Measurements from ENCODE around the gene TNP2. TPM values are rescaled to one million over a fixed set of nuclear protein-coding genes. Genes with fewer than 3 reads are reported as not detected.

TNP2 gene
- total and polyA plus RNA-seq, 2 experiments from 2014 or later = not detected

DNA sequence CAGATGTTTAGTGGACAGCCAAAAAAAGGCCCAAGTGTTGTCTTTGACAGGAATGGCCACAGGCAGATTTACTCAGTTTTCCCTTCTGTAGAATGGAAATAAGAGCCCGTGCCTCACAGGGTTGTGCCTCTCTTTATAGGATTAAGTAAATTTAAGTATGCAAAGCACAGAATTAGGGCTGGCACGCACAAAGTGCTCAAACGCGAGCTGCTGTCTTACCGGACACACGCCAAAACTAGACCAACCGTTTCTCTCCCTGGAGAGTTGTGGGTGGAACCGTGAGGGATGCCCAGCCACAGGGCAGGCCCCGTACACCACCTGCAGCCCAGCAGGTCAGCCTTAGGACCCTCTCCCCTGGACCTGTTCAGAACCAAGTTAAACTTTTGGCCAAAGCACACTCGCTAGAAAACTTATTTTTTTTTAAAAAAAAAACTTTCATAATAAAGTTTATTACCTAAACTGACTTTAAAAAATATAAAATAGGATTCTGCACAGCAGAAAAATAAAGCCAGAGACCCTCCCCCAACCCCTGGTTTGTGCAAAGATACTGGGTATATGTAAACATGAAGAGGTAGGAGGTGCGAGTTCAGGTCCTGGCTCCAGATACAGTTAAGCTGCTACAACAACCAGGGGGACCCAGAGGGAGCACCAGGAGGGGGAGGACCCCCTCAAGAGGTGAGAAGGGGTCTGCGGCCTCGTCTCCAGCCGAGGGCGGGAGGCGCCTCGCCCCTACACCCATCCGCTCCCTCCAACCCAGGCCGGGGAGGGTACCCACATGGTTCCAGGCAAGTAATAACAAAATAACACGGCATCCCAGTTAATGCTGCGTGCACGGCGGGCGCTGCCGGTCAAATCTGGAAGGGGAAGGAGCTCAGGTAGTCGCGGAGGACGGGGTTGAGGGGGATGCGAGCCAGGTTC is 14.9 kb downstream of the TNP2 start:
- Histone ChIP-seq H3K36me3 (no peaks in the 10 kb centered on the region), H3K4me1 (ENCODE audit: low read depth) (no peaks in the 10 kb centered on the region), H3K9me3 (ENCODE audit: low read depth) (no peaks in the 10 kb centered on the region), H3K27me3 (no peaks in the 10 kb centered on the region), H3K27ac (no peak overlapping the region), H3K4me3 (peak overlapping the region; percentile 81)
- TF ChIP-seq, protein P1, sequence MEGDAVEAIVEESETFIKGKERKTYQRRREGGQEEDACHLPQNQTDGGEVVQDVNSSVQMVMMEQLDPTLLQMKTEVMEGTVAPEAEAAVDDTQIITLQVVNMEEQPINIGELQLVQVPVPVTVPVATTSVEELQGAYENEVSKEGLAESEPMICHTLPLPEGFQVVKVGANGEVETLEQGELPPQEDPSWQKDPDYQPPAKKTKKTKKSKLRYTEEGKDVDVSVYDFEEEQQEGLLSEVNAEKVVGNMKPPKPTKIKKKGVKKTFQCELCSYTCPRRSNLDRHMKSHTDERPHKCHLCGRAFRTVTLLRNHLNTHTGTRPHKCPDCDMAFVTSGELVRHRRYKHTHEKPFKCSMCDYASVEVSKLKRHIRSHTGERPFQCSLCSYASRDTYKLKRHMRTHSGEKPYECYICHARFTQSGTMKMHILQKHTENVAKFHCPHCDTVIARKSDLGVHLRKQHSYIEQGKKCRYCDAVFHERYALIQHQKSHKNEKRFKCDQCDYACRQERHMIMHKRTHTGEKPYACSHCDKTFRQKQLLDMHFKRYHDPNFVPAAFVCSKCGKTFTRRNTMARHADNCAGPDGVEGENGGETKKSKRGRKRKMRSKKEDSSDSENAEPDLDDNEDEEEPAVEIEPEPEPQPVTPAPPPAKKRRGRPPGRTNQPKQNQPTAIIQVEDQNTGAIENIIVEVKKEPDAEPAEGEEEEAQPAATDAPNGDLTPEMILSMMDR (IDR thresholded peaks at IDR 0.05; ENCODE audit: low read depth, low read length) = no peak
- DNase-seq (ENCODE audit: low read depth in 1 of 2, low spot score in 1 of 2) = no peak

DNA sequence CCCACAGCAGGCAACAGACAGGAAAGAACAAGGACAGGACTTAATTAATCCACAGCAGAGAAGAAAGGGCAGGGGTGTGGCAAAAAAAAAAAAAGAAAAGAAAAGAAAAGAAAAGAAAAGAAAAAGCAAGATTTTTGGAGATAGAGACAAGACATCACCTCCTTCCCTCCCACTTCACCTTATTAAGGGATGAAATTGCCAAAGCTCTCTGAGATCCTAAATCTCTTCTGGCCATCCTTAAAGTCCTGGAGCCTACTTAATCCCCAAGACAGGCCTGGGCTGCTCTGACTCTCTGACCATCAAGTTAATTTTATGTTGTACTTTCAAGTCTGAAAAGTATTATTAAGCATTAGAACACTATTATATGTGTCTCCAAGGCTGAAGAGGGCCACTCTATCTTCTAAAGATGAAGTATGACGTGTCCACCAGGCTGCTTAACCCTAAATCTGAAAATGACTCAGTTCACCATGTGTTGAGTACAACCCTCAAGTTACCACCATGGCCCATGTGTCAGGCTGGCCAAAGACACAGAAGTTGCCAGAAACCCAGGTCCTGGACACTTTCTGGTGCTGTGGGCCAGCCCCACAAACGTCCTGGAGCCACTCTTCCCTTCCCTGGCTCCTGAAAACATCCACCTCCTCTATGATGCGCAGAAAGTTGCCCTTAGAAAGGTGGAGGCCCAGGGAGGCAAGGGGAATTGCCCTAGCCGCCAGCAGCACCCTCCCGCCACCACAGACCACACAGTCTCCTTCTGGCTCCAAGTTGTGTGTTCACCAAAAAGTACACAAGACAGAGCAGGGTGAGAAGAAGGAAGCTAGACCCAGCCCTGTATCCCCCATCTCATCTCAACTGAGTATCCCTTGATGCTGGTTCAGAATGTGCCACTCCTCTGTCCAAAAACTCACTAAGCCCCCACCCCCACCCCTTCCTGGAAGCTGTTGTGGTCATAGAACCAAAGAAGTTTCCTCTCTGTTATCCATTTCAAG is 15.8 kb downstream of the TNP2 start:
- Histone ChIP-seq H3K27me3 (no peaks in the 10 kb centered on the region), H3K9me3 (ENCODE audit: low read depth) (no peaks in the 10 kb centered on the region), H3K36me3 (no peaks in the 10 kb centered on the region), H3K4me3 (no peak overlapping the region), H3K27ac (no peak overlapping the region), H3K4me1 (ENCODE audit: low read depth) (no peaks in the 10 kb centered on the region)
- DNase-seq (ENCODE audit: low read depth in 1 of 2, low spot score in 1 of 2) = no peak
- TF ChIP-seq, protein P1 (IDR thresholded peaks at IDR 0.05; ENCODE audit: low read depth, low read length) = no peak

DNA sequence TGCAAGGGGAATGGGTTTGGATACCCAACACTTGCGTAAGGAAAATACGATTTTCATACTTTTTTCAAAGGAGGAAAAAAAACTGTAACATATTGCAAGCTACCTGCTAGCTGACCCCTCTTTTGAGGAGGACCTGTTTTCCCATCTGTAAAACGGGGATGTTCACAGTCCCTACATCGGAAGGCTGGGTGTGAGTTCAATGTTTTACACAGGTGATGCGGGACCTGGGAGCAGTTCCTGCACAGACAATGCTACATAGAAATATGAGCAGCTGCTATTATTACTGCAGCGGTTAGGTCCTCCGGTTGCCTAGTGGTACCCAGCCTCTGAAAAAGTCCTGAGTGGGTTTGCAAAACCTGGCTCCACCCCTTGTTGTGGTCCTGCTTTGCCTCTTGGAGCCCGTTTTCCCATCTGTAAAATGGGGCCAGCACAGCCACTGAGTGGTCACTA is 16.6 kb downstream of the TNP2 start:
- Histone ChIP-seq H3K4me3 (no peak overlapping the region), H3K4me1 (ENCODE audit: low read depth) (no peaks in the 10 kb centered on the region), H3K9me3 (ENCODE audit: low read depth) (no peaks in the 10 kb centered on the region), H3K27ac (no peak overlapping the region), H3K27me3 (no peaks in the 10 kb centered on the region), H3K36me3 (no peaks in the 10 kb centered on the region)
- no peak for DNase-seq (ENCODE audit: low read depth in 1 of 2, low spot score in 1 of 2)
- TF ChIP-seq, protein P1 (IDR thresholded peaks at IDR 0.05; ENCODE audit: low read depth, low read length) = no peak

DNA sequence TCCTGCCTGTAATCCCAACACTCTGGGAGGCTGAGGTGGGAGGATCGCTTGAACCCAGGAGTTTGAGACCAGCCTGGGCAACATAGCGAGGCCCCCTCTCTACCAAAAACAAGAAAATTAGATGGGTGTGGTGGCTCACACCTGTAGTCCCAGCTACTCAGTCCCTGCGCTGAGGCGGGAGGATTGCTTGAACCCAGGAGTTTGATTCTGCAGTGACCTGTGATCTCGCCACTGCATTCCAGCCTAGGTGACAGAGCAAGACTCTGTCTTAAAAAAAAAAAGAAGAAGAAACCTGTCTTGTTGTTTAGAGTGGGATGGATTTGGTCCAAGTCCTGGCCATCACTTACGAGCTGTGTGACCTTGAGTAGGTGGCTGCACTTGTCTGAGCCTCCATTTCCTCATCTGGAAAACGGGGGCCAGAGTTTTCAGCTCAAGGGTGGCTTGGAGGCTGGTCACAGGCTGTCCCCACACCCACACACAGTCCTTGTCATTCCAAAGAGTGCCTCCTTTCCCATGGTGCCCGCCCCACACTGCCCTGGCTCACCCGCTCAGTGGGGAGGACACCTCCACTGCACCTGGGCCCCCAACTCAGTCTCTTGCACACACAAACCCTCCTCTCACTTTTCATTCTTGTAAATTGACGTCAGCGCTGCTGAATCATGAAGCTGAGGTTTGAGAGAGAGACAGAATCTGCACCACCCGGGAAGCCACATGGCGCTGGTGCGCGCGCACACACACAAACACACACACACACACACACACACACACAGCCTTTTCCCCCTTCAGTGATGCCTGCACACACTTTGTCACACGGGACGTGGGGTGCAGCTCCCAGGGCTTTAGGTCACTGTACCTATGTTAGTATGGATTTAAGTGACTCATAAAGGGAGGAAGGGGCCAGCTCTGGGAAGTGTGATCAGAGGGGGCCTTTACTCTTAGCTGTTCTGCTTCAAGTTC is 17.3 kb downstream of the TNP2 start:
- Histone ChIP-seq H3K27ac (no peak overlapping the region), H3K27me3 (no peaks in the 10 kb centered on the region), H3K9me3 (ENCODE audit: low read depth) (no peaks in the 10 kb centered on the region), H3K4me1 (ENCODE audit: low read depth) (no peaks in the 10 kb centered on the region), H3K36me3 (no peaks in the 10 kb centered on the region), H3K4me3 (no peak overlapping the region)
- peak in 1 of 2 donors; percentile 52 for DNase-seq (ENCODE audit: low read depth in 1 of 2, low spot score in 1 of 2)
- TF ChIP-seq, protein P1 (IDR thresholded peaks at IDR 0.05; ENCODE audit: low read depth, low read length) = no peak

Data from cardiac muscle cell (in vitro differentiated cells and primary cell).